NCI-H2227 (cell line): Measurements from ENCODE around the gene HEXD.
"Not testable (repeated sequence)": the region's sequence is repeated elsewhere in the genome, so short reads cannot be mapped to it uniquely, and the experiment has no call there.

Experiments used
- DNase-seq: peaks from one replicate; lab custom pipeline; 2025; ENCODE audit not compliant: unreplicated experiment; lab: John Stamatoyannopoulos, UW

Gene HEXD

GRCh38 chr17:82418001-82418986, at the start of gene HEXD, which contains the start of gene OGFOD3:
TSS of gene HEXD (plus strand) at chr17:82418347. CDS start at chr17:82419800, 1,453 bp downstream.
TSS of gene OGFOD3 (minus strand) at chr17:82418586. CDS start at chr17:82418485, 101 bp downstream.
- peak; percentile 94 for DNase-seq

GRCh38 chr17:82369211-82369610, 48.9 kb upstream of the HEXD start:
- no peak for DNase-seq

GRCh38 chr17:82370471-82371332, 47.4 kb upstream of the HEXD start:
- no peak for DNase-seq

GRCh38 chr17:82371333-82372248, 46.6 kb upstream of the HEXD start, which contains the start of gene UTS2R:
TSS of gene UTS2R (plus strand) at chr17:82371765. CDS start at chr17:82374325, 2,560 bp downstream.
- DNase-seq, result peak; percentile 50

DNA sequence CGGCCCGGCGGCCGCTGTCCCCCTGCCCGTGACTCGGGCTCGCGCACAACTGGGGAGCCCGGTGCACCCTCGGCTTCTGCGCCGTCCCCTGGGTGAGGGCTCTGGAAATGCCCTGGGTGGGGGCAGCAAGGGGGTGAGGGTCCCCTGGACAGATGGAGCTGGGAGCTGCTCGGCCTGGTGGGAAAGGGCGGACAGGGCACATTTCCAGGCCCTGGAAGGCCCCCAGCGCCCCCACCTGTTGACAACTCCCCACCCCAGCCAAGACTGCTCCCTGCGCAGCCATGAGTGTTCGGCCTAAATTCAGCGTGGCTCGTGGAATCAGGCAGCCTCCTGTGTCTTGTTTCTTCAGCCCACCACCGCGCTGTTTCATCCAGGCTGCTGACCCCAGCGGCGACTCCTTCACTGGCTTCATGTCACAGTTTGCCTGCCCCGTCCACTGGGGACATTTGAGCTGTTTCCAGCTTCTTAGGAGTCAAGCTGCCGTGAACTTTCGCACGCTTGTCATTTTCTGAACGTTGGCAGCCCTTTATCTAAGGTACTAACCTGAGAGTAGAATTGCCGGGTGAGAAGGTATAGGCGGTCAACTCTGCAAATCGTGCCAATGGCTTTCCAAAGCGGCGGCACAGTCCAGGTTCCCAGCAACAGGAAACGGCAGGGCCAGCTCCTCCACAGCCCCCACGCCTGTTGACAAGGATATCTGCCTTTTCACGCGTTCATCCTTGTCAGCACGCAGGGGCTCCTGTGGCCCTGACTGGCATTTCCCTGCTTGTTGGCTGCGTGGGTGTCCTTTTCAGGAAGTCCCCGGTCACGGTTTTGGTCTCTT, 45.7 kb upstream of the HEXD start:
- no peak for DNase-seq

GRCh38 chr17:82373072-82373452, 45.1 kb upstream of the HEXD start:
- DNase-seq, result not testable (repeated sequence)

DNA sequence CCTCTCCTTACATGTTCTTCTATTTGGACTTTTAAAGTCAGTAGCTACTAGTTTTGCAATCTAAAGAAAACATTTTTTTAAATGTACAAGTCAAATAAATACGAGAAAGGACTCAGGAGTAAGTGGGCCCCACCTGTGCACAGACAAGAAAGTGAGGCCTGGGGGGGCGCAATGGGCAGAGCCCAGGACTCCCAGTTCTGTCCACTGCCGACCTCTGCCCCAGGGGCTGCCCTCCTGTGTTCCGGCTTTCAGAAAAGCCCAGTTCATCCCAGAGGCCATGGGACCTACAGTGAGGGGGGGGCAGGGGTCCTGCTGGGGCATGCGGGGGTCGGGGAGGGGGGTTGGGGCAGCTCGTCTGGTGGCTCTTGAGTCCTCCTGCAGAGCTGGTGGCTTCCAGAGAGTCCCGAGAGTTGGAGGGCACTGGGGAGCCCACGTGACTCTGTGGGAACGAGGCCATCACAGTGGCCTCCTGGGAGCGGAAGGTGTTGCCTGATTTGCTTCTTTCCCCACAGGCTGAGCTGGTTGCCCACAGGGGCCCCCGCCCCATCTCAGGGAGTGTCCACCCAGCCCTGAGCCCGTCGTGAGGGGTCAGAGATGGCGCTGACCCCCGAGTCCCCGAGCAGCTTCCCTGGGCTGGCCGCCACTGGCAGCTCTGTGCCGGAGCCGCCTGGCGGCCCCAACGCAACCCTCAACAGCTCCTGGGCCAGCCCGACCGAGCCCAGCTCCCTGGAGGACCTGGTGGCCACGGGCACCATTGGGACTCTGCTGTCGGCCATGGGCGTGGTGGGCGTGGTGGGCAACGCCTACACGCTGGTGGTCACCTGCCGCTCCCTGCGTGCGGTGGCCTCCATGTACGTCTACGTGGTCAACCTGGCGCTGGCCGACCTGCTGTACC, 44.2 kb upstream of the HEXD start:
- no peak for DNase-seq

GRCh38 chr17:82374626-82375331, 43.4 kb upstream of the HEXD start:
- DNase-seq, result no peak

DNA sequence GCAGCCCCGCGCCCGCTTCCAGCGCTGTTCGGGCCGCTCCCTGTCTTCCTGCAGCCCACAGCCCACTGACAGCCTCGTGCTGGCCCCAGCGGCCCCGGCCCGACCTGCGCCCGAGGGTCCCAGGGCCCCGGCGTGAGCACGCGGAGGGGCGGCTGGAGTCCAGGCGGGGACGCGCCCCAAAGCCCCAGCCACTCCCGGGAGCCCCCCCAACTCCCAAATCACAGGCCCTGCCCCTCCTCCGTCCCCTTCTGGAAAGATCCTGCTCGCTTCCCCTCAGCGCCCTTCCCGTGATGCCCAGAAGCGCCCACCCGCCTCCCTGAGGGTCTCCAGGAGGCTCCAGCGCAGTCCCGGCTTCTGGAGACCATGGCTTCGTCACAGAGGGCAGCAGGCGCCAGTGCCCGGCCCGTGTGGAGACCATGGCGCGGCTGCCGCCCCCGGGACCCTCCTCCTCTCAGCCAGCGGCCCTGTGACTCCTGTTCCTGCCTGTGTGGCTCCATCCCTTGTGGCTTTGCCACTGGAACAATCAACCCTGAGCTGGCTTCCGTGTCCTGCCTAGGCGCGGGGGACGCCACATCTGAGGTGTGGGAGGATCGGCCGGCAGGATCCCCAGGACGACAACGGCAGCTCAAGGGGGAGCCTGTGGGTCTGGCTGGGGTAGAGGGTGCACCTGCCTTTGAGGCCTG, 42.6 kb upstream of the HEXD start:
- no peak for DNase-seq

GRCh38 chr17:82376042-82376730, 42.0 kb upstream of the HEXD start:
- no peak for DNase-seq

DNA sequence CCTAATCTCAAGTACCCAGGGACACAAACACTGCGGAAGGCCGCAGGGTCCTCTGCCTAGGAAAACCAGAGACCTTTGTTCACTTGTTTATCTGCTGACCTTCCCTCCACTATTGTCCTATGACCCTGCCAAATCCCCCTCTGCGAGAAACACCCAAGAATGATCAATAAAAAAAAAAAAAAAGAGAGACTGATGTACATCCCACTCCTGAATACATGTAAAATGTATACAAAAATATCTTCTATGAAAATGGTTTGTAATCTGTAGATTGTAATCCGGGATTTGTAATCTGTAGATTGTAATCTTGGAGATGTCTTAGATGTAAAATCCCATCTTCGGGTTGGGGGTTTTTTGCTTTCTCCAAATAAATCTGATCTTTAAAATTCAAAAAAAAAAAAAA, 40.9 kb upstream of the HEXD start:
- DNase-seq, result not testable (repeated sequence)

GRCh38 chr17:82377924-82378740, 40.0 kb upstream of the HEXD start:
- DNase-seq, result no peak

DNA sequence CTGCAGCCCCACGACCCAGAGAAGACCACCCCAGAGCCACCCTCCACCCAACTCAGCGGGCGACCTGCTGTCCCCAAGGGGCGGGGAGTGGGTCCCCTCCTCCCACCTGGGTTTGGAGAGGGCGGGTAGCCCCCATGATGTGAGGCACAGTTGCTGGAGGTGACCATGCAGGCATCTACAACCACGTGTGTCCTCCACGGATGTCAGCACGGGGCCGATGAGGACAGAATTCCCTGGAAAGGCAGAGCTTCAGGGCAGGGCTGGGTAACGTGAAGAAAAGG, 39.5 kb upstream of the HEXD start:
- DNase-seq, result no peak

- no peak for DNase-seq
Observed at GRCh38 chr17:82380860-82381702, 37.1 kb upstream of the HEXD start.

- not testable (repeated sequence) for DNase-seq
Observed at GRCh38 chr17:82381703-82382009, 36.5 kb upstream of the HEXD start.
